Hepatocyte (in vitro differentiated cells): Measurements from ENCODE around the gene TMEM238L. TPM values are rescaled to one million over a fixed set of nuclear protein-coding genes. Genes with fewer than 3 reads are reported as not detected.

Experiments
- DNase-seq: peaks from one replicate; pipeline ENCODE4 v3.0.0-alpha.2; 2016; ENCODE audit warnings: low spot score
- H2AFZ ChIP-seq: fragments of 200-600 bp; sonication (generic); 2 replicates; pipeline ENCODE4 v1.6.0; 2016; ENCODE audit warnings: antibody characterized with exemption, mild to moderate bottlenecking
- H3K27ac ChIP-seq: fragments of 200-600 bp; sonication (generic); 2 replicates; pipeline ENCODE4 v1.5.1; 2016; ENCODE audit warnings: mild to moderate bottlenecking
- H3K27me3 ChIP-seq: fragments of 200-600 bp; sonication (generic); 2 replicates; pipeline ENCODE4 v1.6.1; 2016
- H3K36me3 ChIP-seq: fragments of 200-600 bp; sonication (generic); replicated peaks from 2 replicates; pipeline ENCODE4 v1.5.1; 2016; ENCODE audit warnings: low read depth; ENCODE audit not compliant: insufficient read depth
- H3K4me1 ChIP-seq: fragments of 200-600 bp; sonication (generic); 2 replicates; pipeline ENCODE4 v1.5.1; 2016; ENCODE audit warnings: mild to moderate bottlenecking, moderate library complexity; ENCODE audit not compliant: insufficient read depth
- H3K4me2 ChIP-seq: fragments of 200-600 bp; sonication (generic); 2 replicates; pipeline ENCODE4 v1.6.0; 2016
- H3K4me3 ChIP-seq: fragments of 200-600 bp; sonication (generic); 2 replicates; pipeline ENCODE4 v1.5.1; 2016; ENCODE audit warnings: mild to moderate bottlenecking
- H3K79me2 ChIP-seq: fragments of 200-600 bp; sonication (generic); 2 replicates; pipeline ENCODE4 v1.6.0; 2017; ENCODE audit warnings: mild to moderate bottlenecking
- H3K9me2 ChIP-seq: fragments of 200-600 bp; sonication (generic); replicated peaks from 2 replicates; pipeline ENCODE4 v1.6.0; 2017; ENCODE audit warnings: mild to moderate bottlenecking; ENCODE audit not compliant: insufficient read depth
- H3K9me3 ChIP-seq: fragments of 200-600 bp; sonication (generic); 2 replicates; pipeline ENCODE4 v1.5.1; 2016; ENCODE audit warnings: low read depth, mild to moderate bottlenecking
- H4K20me1 ChIP-seq: fragments of 200-600 bp; sonication (generic); 2 replicates; pipeline ENCODE4 v1.6.0; 2016; ENCODE audit warnings: mild to moderate bottlenecking; ENCODE audit not compliant: insufficient read depth, poor library complexity, severe bottlenecking
- CTCF ChIP-seq: fragments of 200-600 bp; sonication (generic); IDR thresholded peaks from 2 replicates; pipeline ENCODE4 v1.5.1; 2016; ENCODE audit warnings: antibody characterized with exemption, mild to moderate bottlenecking; ENCODE audit not compliant: poor library complexity
- EZH2 ChIP-seq: fragments of 200-600 bp; sonication (generic); IDR thresholded peaks from 2 replicates; pipeline ENCODE4 v1.6.1; 2016; ENCODE audit warnings: antibody characterized with exemption, mild to moderate bottlenecking, borderline replicate concordance
- EZH2phosphoT487 ChIP-seq: fragments of 200-600 bp; sonication (generic); IDR thresholded peaks from one replicate; pipeline ENCODE4 v1.6.1; 2018; ENCODE audit warnings: antibody characterized with exemption, mild to moderate bottlenecking, low read depth, moderate library complexity; ENCODE audit not compliant: unreplicated experiment, severe bottlenecking
- WGBS: methylation state at CpG from one replicate; pipeline ENCODE4 v1.1.6; 2016; ENCODE audit warnings: low lambda C conversion rate; ENCODE audit errors: missing lambda C conversion rate; 5-methylcytosine and 5-hydroxymethylcytosine counted together
- polyA plus RNA-seq: library from polyadenylated mRNA; unstranded; fragments of >200 nt; fragmentation: Nextera tagmentation; extraction: Ambion mirVana; gene quantifications from 2 replicates; pipeline ENCODE4 v1.2.1, GENCODE V29; 2016
- total RNA-seq: library from RNA; depleted of rRNA; stranded (reverse); fragments of >200 nt; gene quantifications from 2 replicates; pipeline ENCODE4 v1.2.3, GENCODE V29; 2014

The TMEM238L gene
- total and polyA plus RNA-seq, 2 experiments from 2014 or later, result 1.3 to 1.5 TPM

GRCh38 chr17:10812674-10813073 lies 8.8 kb upstream of the TMEM238L start:
- Histone ChIP-seq H3K4me2 (no peak overlapping the region), H3K9me3 (no peaks in the 10 kb centered on the region), H3K27ac (no peak overlapping the region), H4K20me1 (no peaks in the 10 kb centered on the region), H3K27me3 (no peaks in the 10 kb centered on the region), H3K36me3 (no peaks in the 10 kb centered on the region), H3K4me3 (no peak overlapping the region), H2AFZ (no peak overlapping the region), H3K79me2 (no peaks in the 10 kb centered on the region), H3K4me1 (peaks cover 3% of the 10 kb centered on the region), H3K9me2 (no peaks in the 10 kb centered on the region)
- no peak for DNase-seq
- TF ChIP-seq EZH2, result no peak
- no peak for TF ChIP-seq CTCF
- no peak for TF ChIP-seq EZH2phosphoT487
- WGBS, result 95% methylated on average over 5 of the region's 5 CpGs

- H3K27ac ChIP-seq, result no peak overlapping the region
- no peaks in the 10 kb centered on the region for H3K9me2 ChIP-seq
- DNase-seq, result no peak
- H3K4me3 ChIP-seq, result no peak overlapping the region
- H3K9me3 ChIP-seq, result no peaks in the 10 kb centered on the region
- H3K27me3 ChIP-seq, result no peaks in the 10 kb centered on the region
- 91% methylated on average over 4 of the region's 4 CpGs for WGBS
- TF ChIP-seq EZH2, result no peak
- TF ChIP-seq EZH2phosphoT487, result no peak
- TF ChIP-seq CTCF, result no peak
- H3K4me2 ChIP-seq, result no peak overlapping the region
- no peaks in the 10 kb centered on the region for H4K20me1 ChIP-seq
- H3K4me1 ChIP-seq, result peaks cover 3% of the 10 kb centered on the region
- no peak overlapping the region for H2AFZ ChIP-seq
- no peaks in the 10 kb centered on the region for H3K79me2 ChIP-seq
- no peaks in the 10 kb centered on the region for H3K36me3 ChIP-seq
Observed at GRCh38 chr17:10809605-10810004, 5.7 kb upstream of the TMEM238L start.

- H3K27me3 ChIP-seq, result no peaks in the 10 kb centered on the region
Observed at GRCh38 chr17:10807704-10808128, 3.8 kb upstream of the TMEM238L start.

More at GRCh38 chr17:10807704-10808128, 3.8 kb upstream of the TMEM238L start:
- 88% methylated on average over 7 of the region's 7 CpGs for WGBS
- DNase-seq, result no peak
- H3K79me2 ChIP-seq, result no peaks in the 10 kb centered on the region
- no peak overlapping the region for H2AFZ ChIP-seq
- no peaks in the 10 kb centered on the region for H3K36me3 ChIP-seq
- H4K20me1 ChIP-seq, result no peaks in the 10 kb centered on the region
- no peak overlapping the region for H3K27ac ChIP-seq
- TF ChIP-seq EZH2, result no peak
- no peak for TF ChIP-seq EZH2phosphoT487
- TF ChIP-seq CTCF, result no peak
- H3K4me1 ChIP-seq, result no peaks in the 10 kb centered on the region
- H3K4me3 ChIP-seq, result no peak overlapping the region
- H3K9me2 ChIP-seq, result no peaks in the 10 kb centered on the region
- no peaks in the 10 kb centered on the region for H3K9me3 ChIP-seq
- H3K4me2 ChIP-seq, result no peak overlapping the region
